GM18502 (cell line): Measurements from ENCODE around the gene STYX.
"Not testable (repeated sequence)": the region's sequence is repeated elsewhere in the genome, so short reads cannot be mapped to it uniquely, and the experiment has no call there.

Source experiments
- ATAC-seq: cut with Tn5 transposase; IDR thresholded peaks from one replicate; pipeline ENCODE4 v1.9.1; 2021; ENCODE audit warnings: mild to moderate bottlenecking; ENCODE audit not compliant: unreplicated experiment, poor library complexity

The STYX gene

GRCh38 chr14:52723514-52724359, 6.2 kb upstream of the STYX start:
- no peak for ATAC-seq

GRCh38 chr14:52724360-52724644, 5.7 kb upstream of the STYX start:
- ATAC-seq = no peak

DNA sequence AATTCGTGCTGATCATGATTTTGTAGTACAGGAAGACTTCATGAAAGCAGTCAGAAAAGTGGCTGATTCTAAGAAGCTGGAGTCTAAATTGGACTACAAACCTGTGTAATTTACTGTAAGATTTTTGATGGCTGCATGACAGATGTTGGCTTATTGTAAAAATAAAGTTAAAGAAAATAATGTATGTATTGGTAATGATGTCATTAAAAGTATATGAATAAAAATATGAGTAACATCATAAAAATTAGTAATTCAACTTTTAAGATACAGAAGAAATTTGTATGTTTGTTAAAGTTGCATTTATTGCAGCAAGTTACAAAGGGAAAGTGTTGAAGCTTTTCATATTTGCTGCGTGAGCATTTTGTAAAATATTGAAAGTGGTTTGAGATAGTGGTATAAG, 2.5 kb upstream of the STYX start:
- ATAC-seq = not testable (repeated sequence)

GRCh38 chr14:52729035-52729434, 931 bp upstream of the STYX start:
- not testable (repeated sequence) for ATAC-seq

- no peak for ATAC-seq
Measured at GRCh38 chr14:52729585-52729924, 411 bp upstream of the STYX start.

DNA sequence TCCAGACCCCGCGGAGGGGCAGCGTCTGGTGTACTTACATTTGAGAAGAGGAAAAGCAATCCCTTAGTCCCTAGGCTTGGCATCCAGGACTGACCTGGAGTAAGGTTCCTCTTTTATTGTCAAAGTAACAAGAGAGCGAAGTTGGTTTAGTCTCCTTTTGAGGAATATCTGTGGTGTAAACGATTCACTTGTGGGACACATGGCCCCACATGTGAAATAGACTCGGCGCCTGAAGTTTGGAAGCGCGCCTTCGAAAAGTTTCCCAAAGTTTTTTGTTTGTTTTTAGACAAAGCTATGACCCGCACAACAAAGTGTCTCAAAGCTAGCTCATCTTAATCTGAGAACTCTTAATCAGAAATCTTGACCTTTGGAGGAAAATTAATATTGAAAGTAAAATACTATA, 744 bp downstream of the STYX start:
- no peak for ATAC-seq

DNA sequence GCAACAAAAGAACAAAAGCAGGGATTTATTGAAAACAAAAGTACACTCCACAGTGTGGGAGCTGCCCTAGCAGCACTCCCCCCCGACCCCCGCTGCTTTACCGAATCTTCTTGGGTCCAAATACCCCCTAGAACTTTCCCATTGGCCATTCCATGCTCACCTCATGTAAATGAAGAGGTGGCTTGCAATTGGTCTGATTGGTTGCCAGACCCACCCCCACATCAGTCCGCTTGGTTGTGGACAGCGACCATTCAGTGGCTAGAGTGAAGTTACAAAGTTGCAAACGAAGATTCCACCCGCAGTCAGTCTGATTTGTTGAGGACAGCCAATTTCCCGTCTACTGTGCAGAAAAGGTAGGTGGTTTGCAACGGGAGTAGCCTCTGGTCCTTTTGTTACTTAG, 3.9 kb downstream of the STYX start:
- ATAC-seq = no peak

DNA sequence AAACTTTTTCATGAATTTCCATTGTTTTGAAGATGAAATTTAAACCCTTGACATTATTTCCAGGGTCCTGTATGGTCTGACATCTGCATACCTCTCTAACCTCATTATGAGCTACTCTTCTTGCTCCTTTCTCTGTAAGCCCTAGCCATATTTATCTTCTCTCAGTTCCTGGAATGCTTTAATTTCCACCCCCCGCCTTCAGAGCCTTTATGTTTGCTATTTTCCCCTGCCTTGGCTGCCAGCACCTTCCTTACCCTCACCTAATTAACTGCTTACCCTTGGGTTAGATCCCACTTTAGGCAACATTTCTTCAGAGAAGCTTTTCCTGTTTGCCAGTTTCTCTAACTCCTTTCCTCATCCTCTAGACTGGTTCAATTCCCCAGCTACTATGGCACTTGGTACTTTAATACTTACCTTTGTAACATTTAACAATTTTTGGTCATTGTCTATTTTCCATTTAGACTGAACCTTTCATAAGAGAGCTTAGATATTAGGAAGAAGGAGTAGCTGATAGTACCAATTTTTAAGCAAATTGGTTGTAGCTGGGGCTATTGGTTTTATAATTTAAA, 6.0 kb downstream of the STYX start:
- no peak for ATAC-seq

DNA sequence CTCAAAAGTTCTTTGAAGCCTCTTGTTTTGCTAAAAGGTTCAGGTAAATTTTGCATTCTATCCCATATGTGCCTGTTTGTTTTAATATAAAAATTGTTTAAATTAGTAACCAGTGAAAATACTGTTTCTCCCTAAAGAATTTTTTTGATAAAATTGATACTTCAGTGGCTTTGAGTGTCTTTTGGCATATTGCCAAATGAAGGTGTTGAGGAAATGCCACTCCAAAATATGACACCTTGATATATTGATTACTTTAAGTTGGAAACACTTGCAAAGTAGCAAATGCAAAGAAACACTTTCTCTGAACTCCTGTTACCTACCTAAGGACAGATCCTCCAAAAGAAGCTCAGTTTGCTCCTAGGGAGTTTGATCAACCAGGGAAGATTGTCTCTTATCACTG, 8.4 kb downstream of the STYX start:
- no peak for ATAC-seq

GRCh38 chr14:52740751-52741150, 10.8 kb downstream of the STYX start:
- no peak for ATAC-seq

GRCh38 chr14:52741865-52742264, 11.9 kb downstream of the STYX start:
- ATAC-seq = peak; percentile 32

DNA sequence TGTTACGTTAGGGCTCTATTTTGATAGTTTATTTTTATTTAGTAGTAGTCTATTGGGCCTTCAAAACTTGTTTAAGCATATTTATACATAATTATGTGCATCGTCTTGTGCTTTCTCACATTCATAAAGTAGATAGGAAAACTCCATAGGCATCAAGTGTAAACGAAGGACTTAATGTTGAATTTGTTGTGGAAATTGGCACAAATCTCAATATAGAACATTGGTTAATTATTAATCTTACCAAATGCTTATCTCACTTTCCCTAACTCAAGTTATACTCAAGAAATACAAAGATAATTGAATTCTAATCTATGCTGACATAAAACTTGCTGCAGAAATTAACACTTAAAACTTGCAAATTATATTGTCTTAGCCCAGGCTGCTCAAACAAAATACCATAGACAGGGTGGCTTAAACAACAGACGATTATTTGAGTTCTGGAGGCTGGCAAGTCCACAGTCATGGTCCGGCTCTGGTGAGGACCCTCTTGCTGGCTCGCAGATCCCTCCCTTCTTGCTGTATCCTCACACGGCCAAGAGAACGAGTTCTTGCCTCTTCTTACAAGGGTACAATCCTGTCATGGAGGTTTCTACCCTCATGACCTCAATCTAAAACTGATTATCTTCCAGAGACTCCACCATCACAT, 18.8 kb downstream of the STYX start:
- no peak for ATAC-seq

DNA sequence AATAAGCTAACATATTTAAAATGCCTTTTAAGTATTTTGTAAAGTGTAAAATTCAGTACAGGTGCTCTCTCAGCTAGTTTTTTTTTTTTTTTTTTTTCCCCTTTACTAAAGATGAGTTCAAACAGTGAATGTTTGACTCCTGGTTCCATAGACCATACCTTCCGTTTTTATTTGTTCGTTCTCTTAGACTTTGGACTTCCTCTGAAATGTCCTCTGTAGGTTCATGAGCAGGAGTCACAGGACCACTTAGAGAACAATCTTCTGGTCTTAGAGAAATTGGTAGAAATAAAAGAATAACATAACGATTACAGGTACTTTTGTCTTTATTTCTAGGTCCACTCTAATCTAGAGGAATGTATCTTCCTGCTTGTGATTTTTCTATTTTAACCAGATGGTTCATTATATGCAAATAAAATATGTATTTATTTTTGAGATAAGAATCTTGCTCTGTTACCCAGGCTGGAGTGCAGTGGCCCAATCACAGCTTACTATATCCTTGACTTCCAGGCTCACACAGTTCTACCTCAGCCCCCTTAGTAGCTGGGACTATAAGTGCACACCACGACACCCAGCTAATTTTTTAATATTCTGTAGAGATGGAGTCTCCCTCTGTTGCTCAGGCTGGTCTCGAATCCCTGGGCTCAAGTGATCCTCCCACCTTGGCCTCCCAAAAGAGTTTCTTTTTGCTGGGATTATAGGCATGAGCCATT, 25.8 kb downstream of the STYX start:
- no peak for ATAC-seq

GRCh38 chr14:52759145-52759544, 29.2 kb downstream of the STYX start:
- ATAC-seq = no peak

DNA sequence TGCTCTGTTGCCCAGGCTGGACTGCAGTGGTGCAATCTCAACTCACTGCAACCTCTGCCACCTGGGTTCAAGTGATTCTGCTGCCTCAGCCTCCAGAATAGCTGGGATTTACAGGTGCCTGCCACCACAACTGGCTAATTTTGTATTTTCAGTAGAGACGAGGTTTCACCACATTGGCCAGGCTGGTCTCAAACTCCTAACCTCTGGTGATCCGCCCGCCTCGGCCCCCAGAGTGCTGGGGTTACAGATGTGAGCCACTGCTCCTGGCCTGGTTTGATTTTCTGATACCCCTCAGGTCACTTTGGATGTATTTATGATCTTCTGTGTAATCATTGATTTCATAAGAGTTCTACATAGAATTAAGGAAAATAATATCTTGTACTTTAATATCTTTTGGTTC, 33.0 kb downstream of the STYX start:
- not testable (repeated sequence) for ATAC-seq

GRCh38 chr14:52767058-52767833, 37.3 kb downstream of the STYX start:
- no peak for ATAC-seq

DNA sequence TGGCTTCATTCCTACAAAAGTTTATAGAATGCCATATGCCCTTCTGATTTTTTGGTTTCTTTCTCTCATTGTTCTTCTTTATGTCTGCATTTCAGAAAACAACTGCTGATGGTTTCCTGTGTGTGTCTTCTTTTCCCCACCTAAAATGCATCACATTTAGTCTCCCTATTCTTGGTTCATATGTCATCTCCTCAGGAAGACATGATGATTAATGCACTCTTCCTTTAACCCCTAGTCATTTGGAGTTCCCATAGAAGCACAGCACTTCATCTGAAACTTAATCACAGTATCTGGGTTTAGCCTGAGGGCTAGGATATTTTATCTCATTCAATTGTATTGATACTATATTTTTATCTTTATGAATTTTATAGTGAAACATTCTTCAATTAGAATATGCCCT, 39.9 kb downstream of the STYX start:
- ATAC-seq = no peak

DNA sequence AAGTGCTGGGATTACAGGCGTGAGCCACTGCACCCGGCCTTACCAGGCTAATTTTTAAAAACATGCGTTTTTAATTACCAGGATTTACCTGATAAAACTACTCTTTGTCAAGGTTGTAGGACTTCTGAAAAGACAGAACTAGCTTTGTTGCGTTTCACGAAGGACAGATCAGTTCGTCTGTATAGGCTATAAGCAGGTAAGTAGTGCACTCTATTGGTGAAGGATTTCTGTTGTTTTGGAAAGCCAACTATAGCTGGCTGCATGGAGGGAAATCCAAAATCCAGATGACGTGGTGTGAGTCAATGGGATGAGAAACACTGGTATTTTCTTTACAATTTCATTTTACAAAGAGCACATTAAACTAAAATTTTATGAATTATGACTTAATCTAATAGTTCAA, 46.9 kb downstream of the STYX start:
- no peak for ATAC-seq

DNA sequence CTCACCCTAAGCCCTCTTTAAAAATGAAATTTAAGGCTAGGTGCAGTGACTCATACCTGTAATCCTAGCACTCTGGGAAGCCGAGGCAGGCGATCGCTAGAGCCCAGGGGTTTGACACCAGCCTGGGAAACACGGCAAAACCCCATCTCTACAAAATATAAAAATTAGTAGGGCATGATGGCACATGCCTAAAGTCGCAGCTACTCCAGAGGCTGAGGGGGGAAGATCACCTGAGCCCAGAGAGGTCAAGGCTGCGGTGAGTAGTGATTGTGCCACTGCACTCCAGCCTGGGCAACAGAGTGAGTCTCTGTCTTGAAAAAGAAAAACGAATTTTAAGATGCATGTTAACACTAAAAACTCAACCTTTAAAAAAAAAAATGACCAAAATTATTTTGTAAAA, 48.7 kb downstream of the STYX start:
- no peak for ATAC-seq

DNA sequence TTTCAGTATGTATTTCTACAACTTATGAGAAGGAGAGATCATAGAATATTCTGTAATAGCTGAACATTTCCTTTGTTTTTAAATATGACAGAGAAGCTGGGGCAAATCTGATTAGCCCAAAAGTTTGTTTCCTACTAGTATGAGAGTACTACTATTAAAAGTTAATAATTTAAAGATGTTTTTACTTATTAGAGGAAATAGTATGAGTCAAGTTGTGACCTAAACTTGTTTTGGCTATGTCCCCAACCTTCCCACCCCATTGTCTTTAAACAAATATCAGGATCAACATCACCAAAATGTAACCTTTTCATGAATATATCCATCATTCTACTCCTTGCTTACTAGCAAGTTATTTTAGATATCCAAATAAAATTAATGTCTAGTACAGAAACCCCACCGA, 50.9 kb downstream of the STYX start:
- ATAC-seq = no peak

- ATAC-seq = no peak
Measured at GRCh38 chr14:52781629-52782028, 51.7 kb downstream of the STYX start.
